Bronchial epithelial cell (primary cell): ENCODE data around the gene PDGFC. TPM values are rescaled to one million over a fixed set of nuclear protein-coding genes. Genes with fewer than 3 reads are reported as not detected.

ENCODE experiments used
- DNase-seq: peaks from one replicate; pipeline ENCODE4 v3.0.0-alpha.2; 2010; ENCODE audit warnings: low read depth
- FAIRE-seq: peaks from 2 replicates; lab custom pipeline; 2011; peaks lifted over from hg19 to GRCh38; lab: Jason Lieb, UNC
- H3K27me3 ChIP-seq: 2 replicates; pipeline ENCODE4 v1.5.1; 2011; ENCODE audit warnings: low read length; ENCODE audit not compliant: control insufficient read depth, insufficient read depth
- H3K36me3 ChIP-seq: 2 replicates; pipeline ENCODE4 v1.5.1; 2011; ENCODE audit warnings: low read length; ENCODE audit not compliant: control insufficient read depth, insufficient read depth
- H3K4me3 ChIP-seq: 2 replicates; pipeline ENCODE4 v1.5.1; 2011; ENCODE audit warnings: mild to moderate bottlenecking, low read depth, low read length, control low read depth
- total RNA-seq: library from RNA; depleted of rRNA; stranded (reverse); fragments of >200 nt; gene quantifications from 2 replicates; pipeline ENCODE4 v1.2.1, GENCODE V29; 2014
- TF ChIP-seq, protein P1 (sequence below): IDR thresholded peaks from 2 replicates; pipeline ENCODE4 v1.5.1; 2011; ENCODE audit warnings: mild to moderate bottlenecking, moderate library complexity, low read length, control low read depth, inconsistent platforms; ENCODE audit not compliant: insufficient read depth, severe bottlenecking

Gene PDGFC
- total RNA-seq, 1 donor from 2014 or later, result 38.7 TPM

DNA sequence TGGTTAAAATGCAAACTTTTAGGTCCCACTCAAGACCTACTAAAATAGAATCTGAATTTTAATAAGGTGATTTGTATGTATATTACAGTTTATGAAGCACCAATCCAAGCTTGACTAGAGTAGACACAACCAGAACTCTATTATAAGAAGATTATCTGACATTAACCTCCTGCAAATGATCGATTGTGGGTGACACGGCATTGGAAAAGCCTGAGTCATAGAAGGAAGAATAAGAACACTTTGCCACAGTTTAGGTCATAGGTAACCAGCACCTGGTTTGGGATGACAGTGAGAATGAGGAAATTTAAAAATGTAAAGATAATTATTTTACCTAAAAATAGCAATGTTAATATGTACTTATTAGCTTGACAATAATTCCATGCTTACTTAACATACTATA lies 15.2 kb downstream of the PDGFC start:
- Histone ChIP-seq H3K36me3 (peaks cover 1% of the 10 kb centered on the region), H3K27me3 (no peaks in the 10 kb centered on the region), H3K4me3 (no peak overlapping the region)
- DNase-seq (no peak), FAIRE-seq (no peak)
- TF ChIP-seq, protein P1, sequence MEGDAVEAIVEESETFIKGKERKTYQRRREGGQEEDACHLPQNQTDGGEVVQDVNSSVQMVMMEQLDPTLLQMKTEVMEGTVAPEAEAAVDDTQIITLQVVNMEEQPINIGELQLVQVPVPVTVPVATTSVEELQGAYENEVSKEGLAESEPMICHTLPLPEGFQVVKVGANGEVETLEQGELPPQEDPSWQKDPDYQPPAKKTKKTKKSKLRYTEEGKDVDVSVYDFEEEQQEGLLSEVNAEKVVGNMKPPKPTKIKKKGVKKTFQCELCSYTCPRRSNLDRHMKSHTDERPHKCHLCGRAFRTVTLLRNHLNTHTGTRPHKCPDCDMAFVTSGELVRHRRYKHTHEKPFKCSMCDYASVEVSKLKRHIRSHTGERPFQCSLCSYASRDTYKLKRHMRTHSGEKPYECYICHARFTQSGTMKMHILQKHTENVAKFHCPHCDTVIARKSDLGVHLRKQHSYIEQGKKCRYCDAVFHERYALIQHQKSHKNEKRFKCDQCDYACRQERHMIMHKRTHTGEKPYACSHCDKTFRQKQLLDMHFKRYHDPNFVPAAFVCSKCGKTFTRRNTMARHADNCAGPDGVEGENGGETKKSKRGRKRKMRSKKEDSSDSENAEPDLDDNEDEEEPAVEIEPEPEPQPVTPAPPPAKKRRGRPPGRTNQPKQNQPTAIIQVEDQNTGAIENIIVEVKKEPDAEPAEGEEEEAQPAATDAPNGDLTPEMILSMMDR, result no peak

DNA sequence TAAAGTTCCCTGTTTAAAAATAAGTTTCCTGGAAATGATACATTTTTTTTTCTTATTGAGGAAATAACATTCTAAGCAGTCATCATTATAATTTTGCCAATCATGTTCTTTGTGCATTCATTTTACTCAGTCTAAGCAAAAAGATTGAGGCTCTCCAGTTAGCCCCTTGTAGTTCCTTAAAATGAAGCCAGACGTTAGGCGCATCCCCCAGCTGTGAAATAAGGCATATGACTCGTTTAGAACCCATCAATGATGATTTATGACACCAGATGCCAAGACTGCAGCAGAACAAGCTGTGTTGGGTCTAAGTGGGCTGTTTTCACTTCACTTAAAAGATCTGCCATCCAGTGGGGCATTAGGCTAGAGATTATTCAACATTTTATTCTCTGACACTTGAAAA lies 17.0 kb downstream of the PDGFC start:
- Histone ChIP-seq H3K27me3 (no peaks in the 10 kb centered on the region), H3K36me3 (peaks cover 1% of the 10 kb centered on the region), H3K4me3 (no peak overlapping the region)
- TF ChIP-seq, protein P1, result no peak
- DNase-seq (no peak), FAIRE-seq (no peak)

DNA sequence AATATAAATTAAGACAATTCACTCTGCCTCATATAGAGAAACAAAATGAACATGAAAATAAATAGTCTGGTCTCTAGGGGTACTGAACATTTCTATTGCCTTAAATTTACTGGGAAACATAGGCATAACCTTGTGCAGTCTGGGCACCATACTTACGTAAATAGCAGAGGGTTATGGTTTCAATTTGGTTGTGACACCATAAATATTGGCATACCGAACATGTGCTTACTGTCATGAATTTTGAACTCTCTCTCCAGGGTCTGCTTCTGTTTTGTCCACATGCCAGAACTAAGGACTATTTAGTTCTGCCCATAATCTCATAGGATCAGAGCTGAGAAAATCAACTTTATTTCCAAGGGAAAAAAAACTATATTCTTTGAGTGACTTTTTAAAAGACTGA lies 17.6 kb downstream of the PDGFC start:
- TF ChIP-seq, protein P1, result no peak
- Histone ChIP-seq H3K36me3 (peaks cover 1% of the 10 kb centered on the region), H3K27me3 (no peaks in the 10 kb centered on the region), H3K4me3 (no peak overlapping the region)
- FAIRE-seq (no peak), DNase-seq (no peak)

DNA sequence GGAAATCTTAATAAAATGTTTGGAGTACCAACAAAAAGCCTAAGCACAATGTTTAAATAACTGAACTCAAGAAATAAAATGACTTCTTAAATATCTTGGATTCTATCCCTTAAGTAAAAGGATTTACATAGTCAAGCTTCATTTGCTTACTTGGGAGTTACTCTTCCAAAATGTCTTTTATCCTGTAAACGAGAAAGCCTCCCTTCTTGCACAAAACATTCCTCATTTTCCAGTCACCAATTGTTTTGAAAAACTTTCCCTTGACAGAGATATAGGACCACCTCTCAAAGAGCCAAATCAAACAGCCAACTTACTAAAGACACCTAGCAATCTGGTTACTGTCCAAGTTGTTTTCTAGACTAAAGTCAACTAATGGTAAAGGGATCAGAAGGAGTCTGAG lies 18.6 kb downstream of the PDGFC start:
- H3K4me3 ChIP-seq, result no peak overlapping the region
- FAIRE-seq (no peak), DNase-seq (no peak)
- TF ChIP-seq, protein P1, result no peak
- peaks cover 1% of the 10 kb centered on the region for H3K36me3 ChIP-seq
- H3K27me3 ChIP-seq, result no peaks in the 10 kb centered on the region

DNA sequence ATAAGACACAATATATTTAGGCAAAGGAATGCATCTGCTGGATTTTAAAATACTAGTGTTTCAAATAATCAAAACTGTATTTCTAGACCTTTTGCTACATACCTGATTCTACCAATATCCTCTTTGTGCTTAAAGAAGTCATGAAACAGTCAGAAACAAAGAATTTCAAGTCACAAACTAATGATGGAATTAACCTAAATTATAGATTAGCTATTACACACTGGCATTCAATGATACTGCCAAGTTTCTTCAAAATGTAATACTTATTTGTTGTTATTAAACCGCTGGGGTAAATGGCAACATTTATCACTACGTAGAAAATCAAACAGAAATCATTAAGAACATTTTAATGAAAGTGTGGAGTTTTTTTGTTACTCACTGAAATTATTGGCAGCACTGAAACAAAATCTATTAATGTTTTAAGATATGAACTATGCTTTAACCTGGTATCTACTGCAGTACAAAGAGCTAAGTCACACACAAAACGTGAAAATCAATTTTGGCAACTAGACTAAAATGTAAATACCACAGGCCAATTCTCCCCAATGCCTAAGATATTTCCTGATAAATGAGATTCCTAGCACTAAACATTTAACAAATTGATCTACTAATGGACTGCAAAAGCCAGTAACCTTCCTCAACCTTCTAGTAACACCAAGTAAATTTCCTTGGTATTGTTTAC lies 19.4 kb downstream of the PDGFC start:
- TF ChIP-seq, protein P1, result no peak
- DNase-seq (no peak), FAIRE-seq (no peak)
- Histone ChIP-seq H3K4me3 (no peak overlapping the region), H3K27me3 (no peaks in the 10 kb centered on the region), H3K36me3 (peaks cover 1% of the 10 kb centered on the region)

DNA sequence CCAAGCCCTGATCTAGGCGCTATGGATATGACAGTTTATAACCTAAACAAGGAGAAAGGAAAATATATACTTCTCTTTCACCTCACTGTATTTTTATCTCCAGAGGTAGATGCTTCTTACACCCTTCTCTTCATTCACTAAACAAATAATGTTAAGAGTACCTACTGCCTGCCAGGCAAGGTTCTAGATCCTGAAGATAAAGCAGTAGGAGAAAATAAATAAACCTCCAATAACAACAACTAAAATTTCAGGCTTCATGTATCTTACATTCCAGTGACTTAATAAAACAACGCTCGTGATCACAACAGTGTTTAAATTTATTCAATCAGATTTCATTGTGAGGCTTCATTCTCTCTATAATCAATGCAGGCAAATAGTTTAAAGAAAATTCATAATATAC lies 20.7 kb downstream of the PDGFC start:
- H3K27me3 ChIP-seq, result no peaks in the 10 kb centered on the region
- TF ChIP-seq, protein P1, result no peak
- no peak overlapping the region for H3K4me3 ChIP-seq
- FAIRE-seq, result no peak
- no peak for DNase-seq
- H3K36me3 ChIP-seq, result peaks cover 1% of the 10 kb centered on the region
